ENCODE results near the gene C13orf46. TPM values are rescaled to one million over a fixed set of nuclear protein-coding genes. Genes with fewer than 3 reads are reported as not detected.

C13orf46 gene
- total RNA-seq, 3 donors from 2014 or later: 1.3 to 1.8 (median 1.6) TPM

DNA sequence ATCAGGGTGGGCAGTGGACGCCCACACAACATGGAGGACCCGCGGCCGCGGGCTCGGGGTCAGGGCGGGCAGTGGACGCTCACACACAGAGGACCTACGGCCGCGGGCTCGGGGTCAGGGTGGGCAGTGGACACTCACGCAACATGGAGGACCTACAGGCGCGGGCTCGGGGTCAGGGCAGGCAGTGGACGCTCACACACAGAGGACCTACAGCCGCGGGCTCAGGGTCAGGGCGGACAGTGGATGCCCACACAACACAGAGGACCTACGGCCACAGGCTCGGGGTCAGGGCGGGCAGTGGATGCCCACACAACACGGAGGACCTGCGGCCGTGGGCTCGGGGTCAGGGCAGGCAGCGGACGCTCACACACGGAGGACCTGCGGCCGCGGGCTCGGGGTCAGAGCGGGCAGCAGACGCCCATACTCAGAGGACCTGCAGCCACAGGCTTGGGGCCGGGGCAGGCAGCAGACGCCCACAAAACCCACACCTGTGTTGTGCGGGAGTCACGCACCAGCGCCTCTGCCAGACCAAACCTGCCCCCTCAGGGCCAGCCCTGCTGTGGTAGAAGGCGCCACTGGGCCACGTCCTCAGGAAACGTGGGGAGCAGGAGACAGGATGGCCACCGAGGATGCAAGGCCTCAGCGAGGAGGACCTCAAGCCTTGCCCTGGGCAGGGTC lies 27.6 kb upstream of the C13orf46 start:
- Histone ChIP-seq H3K4me1 (ENCODE audit: low read depth) (no peaks in the 10 kb centered on the region), H3K9me3 (no peaks in the 10 kb centered on the region), H3K4me3 (no peak overlapping the region), H3K36me3 (ENCODE audit: low read depth) (no peaks in the 10 kb centered on the region)
- no peak for TF ChIP-seq CTCF (IDR thresholded peaks at IDR 0.05)
- intact Hi-C loops (cut with DNase I, micrococcal nuclease): no loop called here
- DNase-seq: peak in 2 of 3 donors; percentile 22 to 48
- no peak for ATAC-seq

- intact Hi-C loops (cut with DNase I, micrococcal nuclease): no loop called here
These were observed 26.5 kb upstream of the C13orf46 start for GRCh38 chr13:114000151-114001040.

GRCh38 chr13:113999618-113999910 lies 25.7 kb upstream of the C13orf46 start:
- Histone ChIP-seq H3K4me3 (no peak overlapping the region), H3K4me1 (ENCODE audit: low read depth) (no peaks in the 10 kb centered on the region), H3K9me3 (no peaks in the 10 kb centered on the region), H3K36me3 (ENCODE audit: low read depth) (no peaks in the 10 kb centered on the region)
- peak in 1 of 3 donors; percentile 26 for DNase-seq
- intact Hi-C loops (cut with DNase I, micrococcal nuclease): no loop called here
- no peak for TF ChIP-seq CTCF (IDR thresholded peaks at IDR 0.05)
- ATAC-seq: no peak

More at GRCh38 chr13:114000151-114001040, 26.5 kb upstream of the C13orf46 start:
- no peaks in the 10 kb centered on the region for H3K4me1 ChIP-seq (ENCODE audit: low read depth)
- H3K9me3 ChIP-seq: no peaks in the 10 kb centered on the region
- ATAC-seq (no peak), DNase-seq (peak in 2 of 3 donors; percentile 10 to 36)
- H3K4me3 ChIP-seq: no peak overlapping the region
- TF ChIP-seq CTCF (IDR thresholded peaks at IDR 0.05): no peak
- H3K36me3 ChIP-seq (ENCODE audit: low read depth): no peaks in the 10 kb centered on the region

DNA sequence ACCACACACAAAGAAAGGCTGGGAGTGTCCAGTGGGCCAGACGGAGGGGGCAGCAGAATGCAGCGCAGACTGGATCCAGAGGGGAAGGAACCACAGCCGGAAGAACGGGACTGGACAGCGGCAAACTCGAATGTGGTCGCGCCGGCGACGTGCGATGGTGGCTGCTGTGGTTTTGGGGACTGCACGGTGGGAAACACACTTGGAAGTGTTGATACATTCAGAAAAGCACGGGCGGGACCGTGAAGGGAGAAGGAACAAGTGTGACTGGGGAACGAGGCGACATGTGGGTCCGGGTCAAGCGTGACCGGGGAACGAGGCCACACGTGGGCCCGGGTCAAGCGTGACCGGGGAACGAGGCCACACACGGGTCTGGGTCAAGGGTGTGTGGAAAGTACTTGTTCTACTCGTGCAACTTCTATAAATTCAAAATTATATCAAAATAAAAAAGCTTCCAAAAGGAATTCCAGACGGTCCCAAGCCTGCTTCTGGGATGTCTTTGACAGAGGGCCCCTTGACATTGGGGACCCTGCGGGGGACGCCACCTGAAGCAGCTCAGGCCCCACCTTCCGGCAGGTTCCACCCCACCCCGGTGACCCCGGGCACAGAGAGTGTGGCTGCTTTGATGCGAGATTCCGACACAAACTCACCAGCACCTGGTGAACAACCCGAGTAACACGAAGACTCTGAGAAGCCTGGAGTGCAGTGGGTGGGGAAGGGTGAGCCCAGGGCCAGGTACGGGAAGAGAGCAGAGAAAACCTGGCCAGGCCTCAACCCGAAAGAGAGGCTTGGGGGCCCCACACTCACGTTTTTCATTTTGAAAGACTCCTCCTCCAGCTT lies 25.1 kb upstream of the C13orf46 start:
- intact Hi-C loops (cut with DNase I, micrococcal nuclease): no loop called here
- DNase-seq (peak in 2 of 3 donors; percentile 18 to 34), ATAC-seq (no peak)
- H3K9me3 ChIP-seq: no peaks in the 10 kb centered on the region
- no peaks in the 10 kb centered on the region for H3K36me3 ChIP-seq (ENCODE audit: low read depth)
- TF ChIP-seq CTCF (IDR thresholded peaks at IDR 0.05): no peak
- H3K4me3 ChIP-seq: no peak overlapping the region
- H3K4me1 ChIP-seq (ENCODE audit: low read depth): no peaks in the 10 kb centered on the region

DNA sequence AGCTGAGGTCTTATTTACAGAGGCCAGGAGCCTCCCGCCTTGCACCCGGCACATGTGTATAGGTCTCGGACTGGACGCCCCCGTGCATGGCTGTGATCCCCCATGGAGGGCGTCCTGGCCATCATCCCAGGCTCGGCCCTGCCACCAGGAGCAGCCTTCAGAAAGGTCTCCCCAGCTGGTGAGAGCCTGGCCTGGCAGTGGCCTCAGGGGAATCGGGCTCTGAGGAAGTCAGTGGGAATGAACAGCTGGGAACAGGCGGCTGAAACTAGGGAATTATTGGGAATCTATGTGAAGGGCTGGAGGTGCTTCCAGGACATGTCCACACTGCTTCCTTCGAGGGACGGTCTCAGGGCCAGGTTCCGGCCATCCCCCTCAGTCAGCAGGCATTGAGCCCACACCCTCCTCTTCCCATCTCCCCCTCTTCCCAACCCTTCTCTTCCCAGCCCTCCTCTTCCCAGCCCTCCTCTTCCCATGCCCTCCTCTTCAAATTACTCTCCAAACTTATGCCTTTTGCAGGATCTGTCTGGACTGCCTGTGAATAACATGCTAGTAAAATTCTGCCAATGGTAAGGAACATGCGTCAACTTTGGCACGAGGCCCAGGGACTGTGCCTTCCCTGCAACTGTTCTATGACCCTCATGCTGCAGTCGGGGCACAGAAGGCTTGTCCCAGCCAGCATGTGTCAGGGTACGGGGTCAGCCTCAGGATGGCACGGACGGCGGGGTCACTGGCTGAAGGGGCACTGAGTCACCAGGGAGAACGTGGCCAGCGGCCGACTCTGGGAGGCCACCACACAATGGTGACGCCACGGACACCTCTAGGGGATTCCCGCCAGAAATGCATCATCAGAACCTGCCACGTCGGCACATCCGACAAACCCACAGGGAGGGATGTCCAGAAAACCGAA lies 24.2 kb upstream of the C13orf46 start:
- no peaks in the 10 kb centered on the region for H3K9me3 ChIP-seq
- peak; percentile 34 to 60 (median 36) for DNase-seq
- H3K36me3 ChIP-seq (ENCODE audit: low read depth): no peaks in the 10 kb centered on the region
- no peak overlapping the region for H3K4me3 ChIP-seq
- intact Hi-C loops (cut with DNase I, micrococcal nuclease): no loop called here
- TF ChIP-seq CTCF (IDR thresholded peaks at IDR 0.05): no peak
- H3K4me1 ChIP-seq (ENCODE audit: low read depth): no peaks in the 10 kb centered on the region
- ATAC-seq: peak; percentile 16

All from mucosa of descending colon (tissue), 3 donors.